ENCODE measurements around the gene PANK4. TPM values are rescaled to one million over a fixed set of nuclear protein-coding genes. Genes with fewer than 3 reads are reported as not detected.

Gene PANK4
- total and polyA plus RNA-seq, 9 of the 15 experiments (the other 6 are each of a cell fraction or from before 2014, with no cell fraction given) = 0.93 to 55.6 (median 31.5) TPM

DNA sequence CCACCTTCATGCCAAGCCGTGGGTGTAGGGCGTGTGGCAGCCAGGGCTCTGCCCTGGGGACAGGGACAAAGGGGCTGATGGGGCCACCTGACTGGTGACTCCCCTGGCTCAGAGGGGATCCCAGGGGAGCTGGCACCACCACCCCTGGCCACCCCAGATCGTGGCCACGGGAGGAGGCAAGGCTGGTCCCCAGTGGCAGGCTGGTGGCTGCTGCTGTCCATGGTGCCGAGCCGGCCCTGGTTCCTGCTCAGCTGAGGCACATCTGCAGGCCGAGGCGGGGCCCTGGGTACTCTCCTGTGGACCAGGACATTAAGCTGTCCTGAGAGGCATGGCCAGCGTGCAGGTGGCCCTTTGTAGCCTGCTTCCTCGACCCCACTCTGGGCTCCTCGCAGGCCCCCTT is 43.8 kb downstream of the PANK4 start (continued):
- TF ChIP-seq, protein P1, sequence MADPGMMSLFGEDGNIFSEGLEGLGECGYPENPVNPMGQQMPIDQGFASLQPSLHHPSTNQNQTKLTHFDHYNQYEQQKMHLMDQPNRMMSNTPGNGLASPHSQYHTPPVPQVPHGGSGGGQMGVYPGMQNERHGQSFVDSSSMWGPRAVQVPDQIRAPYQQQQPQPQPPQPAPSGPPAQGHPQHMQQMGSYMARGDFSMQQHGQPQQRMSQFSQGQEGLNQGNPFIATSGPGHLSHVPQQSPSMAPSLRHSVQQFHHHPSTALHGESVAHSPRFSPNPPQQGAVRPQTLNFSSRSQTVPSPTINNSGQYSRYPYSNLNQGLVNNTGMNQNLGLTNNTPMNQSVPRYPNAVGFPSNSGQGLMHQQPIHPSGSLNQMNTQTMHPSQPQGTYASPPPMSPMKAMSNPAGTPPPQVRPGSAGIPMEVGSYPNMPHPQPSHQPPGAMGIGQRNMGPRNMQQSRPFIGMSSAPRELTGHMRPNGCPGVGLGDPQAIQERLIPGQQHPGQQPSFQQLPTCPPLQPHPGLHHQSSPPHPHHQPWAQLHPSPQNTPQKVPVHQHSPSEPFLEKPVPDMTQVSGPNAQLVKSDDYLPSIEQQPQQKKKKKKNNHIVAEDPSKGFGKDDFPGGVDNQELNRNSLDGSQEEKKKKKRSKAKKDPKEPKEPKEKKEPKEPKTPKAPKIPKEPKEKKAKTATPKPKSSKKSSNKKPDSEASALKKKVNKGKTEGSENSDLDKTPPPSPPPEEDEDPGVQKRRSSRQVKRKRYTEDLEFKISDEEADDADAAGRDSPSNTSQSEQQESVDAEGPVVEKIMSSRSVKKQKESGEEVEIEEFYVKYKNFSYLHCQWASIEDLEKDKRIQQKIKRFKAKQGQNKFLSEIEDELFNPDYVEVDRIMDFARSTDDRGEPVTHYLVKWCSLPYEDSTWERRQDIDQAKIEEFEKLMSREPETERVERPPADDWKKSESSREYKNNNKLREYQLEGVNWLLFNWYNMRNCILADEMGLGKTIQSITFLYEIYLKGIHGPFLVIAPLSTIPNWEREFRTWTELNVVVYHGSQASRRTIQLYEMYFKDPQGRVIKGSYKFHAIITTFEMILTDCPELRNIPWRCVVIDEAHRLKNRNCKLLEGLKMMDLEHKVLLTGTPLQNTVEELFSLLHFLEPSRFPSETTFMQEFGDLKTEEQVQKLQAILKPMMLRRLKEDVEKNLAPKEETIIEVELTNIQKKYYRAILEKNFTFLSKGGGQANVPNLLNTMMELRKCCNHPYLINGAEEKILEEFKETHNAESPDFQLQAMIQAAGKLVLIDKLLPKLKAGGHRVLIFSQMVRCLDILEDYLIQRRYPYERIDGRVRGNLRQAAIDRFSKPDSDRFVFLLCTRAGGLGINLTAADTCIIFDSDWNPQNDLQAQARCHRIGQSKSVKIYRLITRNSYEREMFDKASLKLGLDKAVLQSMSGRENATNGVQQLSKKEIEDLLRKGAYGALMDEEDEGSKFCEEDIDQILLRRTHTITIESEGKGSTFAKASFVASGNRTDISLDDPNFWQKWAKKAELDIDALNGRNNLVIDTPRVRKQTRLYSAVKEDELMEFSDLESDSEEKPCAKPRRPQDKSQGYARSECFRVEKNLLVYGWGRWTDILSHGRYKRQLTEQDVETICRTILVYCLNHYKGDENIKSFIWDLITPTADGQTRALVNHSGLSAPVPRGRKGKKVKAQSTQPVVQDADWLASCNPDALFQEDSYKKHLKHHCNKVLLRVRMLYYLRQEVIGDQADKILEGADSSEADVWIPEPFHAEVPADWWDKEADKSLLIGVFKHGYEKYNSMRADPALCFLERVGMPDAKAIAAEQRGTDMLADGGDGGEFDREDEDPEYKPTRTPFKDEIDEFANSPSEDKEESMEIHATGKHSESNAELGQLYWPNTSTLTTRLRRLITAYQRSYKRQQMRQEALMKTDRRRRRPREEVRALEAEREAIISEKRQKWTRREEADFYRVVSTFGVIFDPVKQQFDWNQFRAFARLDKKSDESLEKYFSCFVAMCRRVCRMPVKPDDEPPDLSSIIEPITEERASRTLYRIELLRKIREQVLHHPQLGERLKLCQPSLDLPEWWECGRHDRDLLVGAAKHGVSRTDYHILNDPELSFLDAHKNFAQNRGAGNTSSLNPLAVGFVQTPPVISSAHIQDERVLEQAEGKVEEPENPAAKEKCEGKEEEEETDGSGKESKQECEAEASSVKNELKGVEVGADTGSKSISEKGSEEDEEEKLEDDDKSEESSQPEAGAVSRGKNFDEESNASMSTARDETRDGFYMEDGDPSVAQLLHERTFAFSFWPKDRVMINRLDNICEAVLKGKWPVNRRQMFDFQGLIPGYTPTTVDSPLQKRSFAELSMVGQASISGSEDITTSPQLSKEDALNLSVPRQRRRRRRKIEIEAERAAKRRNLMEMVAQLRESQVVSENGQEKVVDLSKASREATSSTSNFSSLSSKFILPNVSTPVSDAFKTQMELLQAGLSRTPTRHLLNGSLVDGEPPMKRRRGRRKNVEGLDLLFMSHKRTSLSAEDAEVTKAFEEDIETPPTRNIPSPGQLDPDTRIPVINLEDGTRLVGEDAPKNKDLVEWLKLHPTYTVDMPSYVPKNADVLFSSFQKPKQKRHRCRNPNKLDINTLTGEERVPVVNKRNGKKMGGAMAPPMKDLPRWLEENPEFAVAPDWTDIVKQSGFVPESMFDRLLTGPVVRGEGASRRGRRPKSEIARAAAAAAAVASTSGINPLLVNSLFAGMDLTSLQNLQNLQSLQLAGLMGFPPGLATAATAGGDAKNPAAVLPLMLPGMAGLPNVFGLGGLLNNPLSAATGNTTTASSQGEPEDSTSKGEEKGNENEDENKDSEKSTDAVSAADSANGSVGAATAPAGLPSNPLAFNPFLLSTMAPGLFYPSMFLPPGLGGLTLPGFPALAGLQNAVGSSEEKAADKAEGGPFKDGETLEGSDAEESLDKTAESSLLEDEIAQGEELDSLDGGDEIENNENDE (IDR thresholded peaks at IDR 0.05; ENCODE audit: low read depth, low read length) = no peak
- TF ChIP-seq NR3C1 (CRISPR knock-in tag; IDR thresholded peaks at IDR 0.05) = no peak
- no peak for TF ChIP-seq L3MBTL2 (IDR thresholded peaks at IDR 0.05)
- peak; percentile 95 for TF ChIP-seq REST (IDR thresholded peaks at IDR 0.05; ENCODE audit: borderline replicate concordance)
- peak; percentile 93 for TF ChIP-seq REST (CRISPR knock-in tag; IDR thresholded peaks at IDR 0.05; ENCODE audit: low read depth)
- no peak for TF ChIP-seq FOXK1 (CRISPR knock-in tag; IDR thresholded peaks at IDR 0.05; ENCODE audit: borderline replicate concordance)
- peak; percentile 80 for TF ChIP-seq MIER1 (IDR thresholded peaks at IDR 0.05; ENCODE audit: low read depth)
- TF ChIP-seq, protein P2, sequence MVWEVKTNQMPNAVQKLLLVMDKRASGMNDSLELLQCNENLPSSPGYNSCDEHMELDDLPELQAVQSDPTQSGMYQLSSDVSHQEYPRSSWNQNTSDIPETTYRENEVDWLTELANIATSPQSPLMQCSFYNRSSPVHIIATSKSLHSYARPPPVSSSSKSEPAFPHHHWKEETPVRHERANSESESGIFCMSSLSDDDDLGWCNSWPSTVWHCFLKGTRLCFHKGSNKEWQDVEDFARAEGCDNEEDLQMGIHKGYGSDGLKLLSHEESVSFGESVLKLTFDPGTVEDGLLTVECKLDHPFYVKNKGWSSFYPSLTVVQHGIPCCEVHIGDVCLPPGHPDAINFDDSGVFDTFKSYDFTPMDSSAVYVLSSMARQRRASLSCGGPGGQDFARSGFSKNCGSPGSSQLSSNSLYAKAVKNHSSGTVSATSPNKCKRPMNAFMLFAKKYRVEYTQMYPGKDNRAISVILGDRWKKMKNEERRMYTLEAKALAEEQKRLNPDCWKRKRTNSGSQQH (CRISPR knock-in tag; IDR thresholded peaks at IDR 0.05) = no peak
